Activated CD8-positive, alpha-beta memory T cell treated with anti-CD3 and anti-CD28 coated beads, Interleukin-2, amount 50 U/mL, for 4 hours (primary cell): ENCODE measurements around the gene SCFD2.
"Not testable (repeated sequence)": the region's sequence is repeated elsewhere in the genome, so short reads cannot be mapped to it uniquely, and the experiment has no call there.

Source experiments
- DNase-seq: peaks from one replicate; pipeline ENCODE4 v3.0.0-alpha.2; 2020

The SCFD2 gene

DNA sequence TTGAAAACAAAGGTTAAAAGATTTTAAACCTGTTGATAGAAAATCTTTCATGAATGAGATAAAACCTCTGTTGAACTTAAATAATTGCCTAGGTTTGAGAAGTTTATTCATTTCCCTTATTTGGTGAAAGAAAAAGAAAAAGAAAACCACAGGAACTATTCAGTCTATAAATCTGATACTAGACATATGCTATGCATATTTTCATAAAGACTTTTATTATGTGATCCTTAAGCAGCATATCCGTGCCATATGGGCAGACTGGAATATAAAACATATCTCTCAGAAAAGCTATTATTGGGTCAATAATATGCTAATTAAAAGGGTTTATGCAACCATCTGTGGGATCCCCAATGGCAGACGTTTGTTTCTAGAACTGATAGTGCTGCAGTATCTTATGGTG, 325.0 kb downstream of the SCFD2 start:
- no peak for DNase-seq

DNA sequence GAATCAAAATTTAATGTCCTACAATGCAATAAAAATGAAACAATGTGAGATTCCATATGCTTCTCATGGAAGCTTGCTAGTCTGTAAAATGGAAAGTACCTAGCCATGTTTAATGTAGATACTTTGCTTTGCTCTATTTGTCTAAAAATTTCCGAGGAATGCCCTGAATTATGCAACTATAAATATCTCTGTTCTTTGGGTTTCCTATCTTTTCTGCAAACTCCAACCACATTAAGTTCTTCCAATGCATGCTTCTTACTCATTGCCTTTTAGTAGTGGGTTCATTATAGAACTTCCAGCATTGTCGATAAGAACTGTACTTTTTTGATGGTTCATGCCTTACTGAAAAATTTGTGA, 325.4 kb downstream of the SCFD2 start:
- DNase-seq: no peak

- no peak for DNase-seq
These were observed 326.0 kb downstream of the SCFD2 start for GRCh38 chr4:53039741-53040458.

- no peak for DNase-seq
These were observed 328.0 kb downstream of the SCFD2 start for GRCh38 chr4:53037892-53038291.

GRCh38 chr4:53032908-53033307, 333.0 kb downstream of the SCFD2 start:
- DNase-seq: not testable (repeated sequence)

- DNase-seq: no peak
These were observed 339.6 kb downstream of the SCFD2 start for GRCh38 chr4:53026233-53026632.

- DNase-seq: no peak
These were observed 342.1 kb downstream of the SCFD2 start for GRCh38 chr4:53023677-53024299.

GRCh38 chr4:53022513-53023100, 343.3 kb downstream of the SCFD2 start:
- DNase-seq: no peak

- DNase-seq: no peak
These were observed 343.9 kb downstream of the SCFD2 start for GRCh38 chr4:53021754-53022512.

- no peak for DNase-seq
These were observed 346.1 kb downstream of the SCFD2 start for GRCh38 chr4:53019485-53020382.

DNA sequence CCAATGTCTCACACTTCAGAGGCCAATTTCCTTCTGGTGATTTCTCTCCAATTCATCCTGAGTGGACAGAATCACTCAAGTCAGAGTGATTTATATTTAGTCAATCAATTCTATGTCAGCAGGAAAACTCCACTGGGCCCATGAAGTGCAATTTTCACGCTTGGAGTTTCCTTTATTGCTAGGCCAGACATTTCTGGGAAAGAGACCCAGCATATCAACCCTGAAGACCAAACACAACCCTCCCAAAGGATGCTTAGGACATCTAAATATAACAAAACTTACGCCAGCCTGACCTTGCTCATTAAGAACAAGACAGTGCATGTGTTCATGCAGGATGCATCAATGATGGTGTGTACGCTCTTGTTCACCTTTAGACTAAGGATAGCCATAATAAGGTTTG, 347.4 kb downstream of the SCFD2 start:
- no peak for DNase-seq

GRCh38 chr4:53016099-53016820, 349.6 kb downstream of the SCFD2 start:
- no peak for DNase-seq

DNA sequence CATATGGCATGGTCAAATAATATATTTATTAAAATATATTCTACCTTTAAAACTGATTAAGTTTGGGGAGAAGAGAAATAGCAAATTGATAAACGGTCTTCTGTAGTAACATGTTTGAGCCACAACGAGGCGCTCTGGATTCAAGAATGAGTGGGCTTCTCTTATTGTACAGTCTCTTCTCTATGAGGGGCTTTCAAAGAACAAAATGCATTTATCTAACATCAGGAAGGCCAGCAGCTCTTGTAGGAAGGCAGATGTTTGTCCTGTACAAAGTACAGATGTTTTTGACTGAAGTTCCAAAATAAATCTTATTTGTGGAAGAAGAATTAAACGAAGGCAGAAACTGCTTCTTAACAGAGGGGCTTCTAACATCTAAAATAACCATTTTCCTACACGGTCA, 350.2 kb downstream of the SCFD2 start:
- no peak for DNase-seq

DNA sequence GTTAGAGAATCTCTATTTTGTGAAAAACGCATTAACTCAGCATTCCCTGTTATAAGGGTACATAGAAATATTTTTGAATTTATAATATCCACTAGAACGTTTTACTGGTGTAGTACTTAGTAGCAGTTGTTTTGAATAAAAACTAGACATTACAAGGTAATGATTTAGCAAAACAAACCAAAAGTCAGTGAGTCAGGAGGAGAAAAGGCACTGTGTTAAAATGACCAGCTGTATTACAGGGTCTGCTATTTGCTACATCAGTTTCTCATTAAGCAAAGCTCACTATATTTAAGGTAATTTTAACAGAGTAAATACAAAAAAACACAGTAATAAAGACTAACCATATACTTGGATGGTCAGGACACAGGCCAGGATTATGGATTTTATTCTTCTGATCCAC, 351.0 kb downstream of the SCFD2 start:
- DNase-seq: no peak

DNA sequence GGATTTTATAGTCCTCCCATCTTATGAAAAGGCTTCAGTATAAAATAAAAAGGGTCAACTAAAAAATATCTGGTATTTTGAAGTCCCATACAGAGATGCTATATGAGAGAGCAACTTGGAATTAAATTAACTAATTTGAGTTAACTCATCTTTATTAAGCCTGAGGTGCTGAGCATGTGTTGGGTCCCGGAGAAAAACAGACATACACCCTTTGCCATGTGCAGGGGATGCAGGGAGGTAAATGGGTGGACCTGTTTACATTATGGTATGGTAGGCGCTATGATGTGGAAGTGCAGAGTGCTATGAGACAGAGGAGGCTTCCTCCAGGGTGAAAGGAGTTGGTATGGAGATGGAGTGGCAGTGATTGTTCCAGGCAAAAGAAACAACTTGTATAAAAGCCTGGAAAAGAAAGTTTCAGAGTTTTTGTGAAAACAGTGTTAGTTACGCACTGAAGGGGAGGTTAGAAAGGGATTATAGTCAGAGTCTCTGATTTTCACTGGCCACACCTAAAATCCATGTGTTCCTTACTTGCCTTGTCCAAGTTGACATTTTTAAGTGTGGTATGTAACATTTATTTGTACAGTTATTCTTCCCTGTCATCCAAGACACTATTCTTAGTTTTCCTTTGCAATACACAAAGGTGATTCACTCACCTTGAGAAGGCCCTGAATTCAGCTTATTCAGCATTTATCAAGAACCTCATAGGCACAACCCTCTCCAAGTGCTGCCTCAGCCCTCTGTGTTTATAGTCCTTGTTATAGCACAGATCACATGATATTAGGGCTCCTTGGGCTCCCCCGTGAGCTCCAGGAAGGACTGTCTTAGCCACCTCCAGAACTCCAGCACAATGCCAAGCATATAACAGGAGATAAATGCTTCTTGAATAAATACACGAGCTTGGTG, 351.7 kb downstream of the SCFD2 start:
- no peak for DNase-seq

DNA sequence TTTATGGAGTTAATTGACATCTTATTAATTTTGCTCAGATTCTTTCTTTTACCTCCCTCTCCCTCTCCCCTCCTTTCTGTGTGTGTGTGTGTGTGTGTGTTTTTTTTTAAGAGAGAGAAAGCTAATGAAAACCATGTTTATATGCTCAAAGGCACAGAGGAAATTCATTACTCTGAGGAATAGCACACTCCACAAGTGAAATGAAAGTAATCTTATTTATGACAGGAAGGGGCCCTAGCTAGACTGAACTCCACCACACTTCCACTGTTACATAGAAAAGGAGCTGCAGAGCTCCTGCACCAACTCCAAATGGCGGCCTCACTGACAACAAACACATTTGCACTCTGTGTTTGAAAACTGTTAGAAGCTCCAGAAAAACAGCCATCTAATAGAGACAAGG, 353.1 kb downstream of the SCFD2 start:
- no peak for DNase-seq

- no peak for DNase-seq
These were observed 354.5 kb downstream of the SCFD2 start for GRCh38 chr4:53011259-53011905.

DNA sequence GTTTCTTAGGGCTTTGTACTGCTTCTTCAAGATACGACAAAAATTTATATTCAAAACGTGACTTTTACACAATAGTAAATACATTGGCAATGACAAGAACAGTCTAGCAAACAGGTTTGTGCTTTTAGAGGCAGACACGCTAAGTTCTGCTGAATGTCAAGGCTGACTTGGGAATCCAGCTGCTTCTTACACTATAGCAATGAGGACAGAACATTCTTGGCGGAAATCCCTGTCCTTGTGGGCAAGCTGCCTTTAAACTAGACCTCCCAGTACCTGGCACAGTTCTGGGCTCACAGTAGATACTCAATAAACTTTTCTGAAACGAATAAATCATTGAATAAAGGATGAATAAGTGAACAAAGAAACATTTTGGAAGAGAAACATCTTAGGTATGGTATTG, 355.5 kb downstream of the SCFD2 start:
- DNase-seq: no peak

DNA sequence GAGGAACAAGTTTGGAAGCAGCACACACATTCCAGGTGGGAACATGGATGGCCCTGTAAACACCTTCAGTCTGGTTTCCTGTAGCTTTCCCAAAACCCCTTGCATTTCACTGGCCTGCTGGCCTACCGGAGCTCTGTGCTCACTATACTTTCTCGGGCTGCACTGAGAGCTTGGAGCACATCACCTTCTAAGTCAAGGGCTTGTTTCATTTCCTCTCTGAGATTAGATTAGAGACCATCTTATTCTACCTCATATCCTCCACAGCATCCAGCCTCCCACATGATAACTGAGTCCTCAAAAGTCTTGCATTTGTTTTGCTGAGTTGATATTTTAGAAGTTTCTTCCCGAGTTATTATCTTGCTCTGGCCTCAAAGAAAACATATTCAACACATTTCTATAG, 356.0 kb downstream of the SCFD2 start:
- no peak for DNase-seq

GRCh38 chr4:53007024-53007423, 358.8 kb downstream of the SCFD2 start:
- no peak for DNase-seq
